Body of pancreas (tissue), 4 donors: ENCODE results near the gene VTN. TPM values are rescaled to one million over a fixed set of nuclear protein-coding genes. Genes with fewer than 3 reads are reported as not detected.
A peak's percentile ranks its signal among the peaks of the same experiment; 100 is the strongest.

Source experiments
- ATAC-seq: fragments of 150-250 bp; one replicate; pipeline ENCODE4 v1.9.1; 2016
- DNase-seq, 4 donors: peaks; one replicate each; pipeline ENCODE4 v3.0.0-alpha.2; 2019
- H3K27ac ChIP-seq, 4 donors: fragments of 200-600 bp; sonication (generic); 1 replicate in 3 of 4; 2 replicates in 1 of 4; pipeline versions ENCODE4 v1.5.1 to v1.6.1; 2016 to 2019; ENCODE audit warnings: mild to moderate bottlenecking in 1 of 4, mixed read lengths in 1 of 4, moderate library complexity in 1 of 4
- H3K27me3 ChIP-seq, 2 donors: fragments of 200-600 bp; sonication (generic); one replicate each; pipeline ENCODE4 v1.6.0; 2016; ENCODE audit warnings: mild to moderate bottlenecking in 1 of 2
- H3K36me3 ChIP-seq, 2 donors: fragments of 200-600 bp; sonication (generic); replicated peaks in 1 of 2; 2 replicates each; pipeline ENCODE4 v1.5.1; 2016; ENCODE audit warnings: low read depth in 2 of 2; ENCODE audit not compliant: insufficient read depth in 1 of 2
- H3K4me1 ChIP-seq: fragments of 200-600 bp; sonication (generic); one replicate; pipeline ENCODE4 v1.6.0; 2016
- H3K4me3 ChIP-seq, 2 donors: fragments of 200-600 bp; sonication (generic); 1 replicate in 1 of 2; 2 replicates in 1 of 2; pipeline ENCODE4 v1.5.1; 2016 to 2019
- H3K9me3 ChIP-seq, 3 donors: fragments of 200-600 bp; sonication (generic); 1 replicate in 2 of 3; 2 replicates in 1 of 3; pipeline ENCODE4 v1.5.1; 2016
- POLR2A ChIP-seq, 3 donors: fragments of 450-650 bp; IDR thresholded peaks; one replicate each; pipeline ENCODE4 v1.6.1; 2016; ENCODE audit warnings: antibody characterized with exemption in 3 of 3, mild to moderate bottlenecking in 2 of 3
- whole genome bisulfite sequencing, 2 donors: methylation state at CpG; one replicate each; pipeline ENCODE4 v1.1.5; 2017; 5-methylcytosine and 5-hydroxymethylcytosine counted together
- intact Hi-C: fragments of 100-400 bp; cut with DNase I; formaldehyde crosslinking; loops from one replicate; pipeline ENCODE4 v1.15.1; 2023
- total RNA-seq, 2 donors: library from RNA; depleted of rRNA; stranded (reverse); fragments of >200 nt; gene quantifications; one replicate each; pipeline ENCODE4 v1.1.0, GENCODE V29; 2016
- TF ChIP-seq, protein P1 (sequence below), 7 experiments: fragments of 450-650 bp in 4 of 7; fragments of 200-600 bp in 3 of 7; sonication (generic) in 3 of 7; IDR thresholded peaks; one replicate each; pipeline ENCODE4 v1.5.1; 2016 to 2019; ENCODE audit warnings: antibody characterized with exemption in 7 of 7

VTN gene
- total RNA-seq, 2 donors from 2014 or later, result 4.2 to 6.6 TPM

DNA sequence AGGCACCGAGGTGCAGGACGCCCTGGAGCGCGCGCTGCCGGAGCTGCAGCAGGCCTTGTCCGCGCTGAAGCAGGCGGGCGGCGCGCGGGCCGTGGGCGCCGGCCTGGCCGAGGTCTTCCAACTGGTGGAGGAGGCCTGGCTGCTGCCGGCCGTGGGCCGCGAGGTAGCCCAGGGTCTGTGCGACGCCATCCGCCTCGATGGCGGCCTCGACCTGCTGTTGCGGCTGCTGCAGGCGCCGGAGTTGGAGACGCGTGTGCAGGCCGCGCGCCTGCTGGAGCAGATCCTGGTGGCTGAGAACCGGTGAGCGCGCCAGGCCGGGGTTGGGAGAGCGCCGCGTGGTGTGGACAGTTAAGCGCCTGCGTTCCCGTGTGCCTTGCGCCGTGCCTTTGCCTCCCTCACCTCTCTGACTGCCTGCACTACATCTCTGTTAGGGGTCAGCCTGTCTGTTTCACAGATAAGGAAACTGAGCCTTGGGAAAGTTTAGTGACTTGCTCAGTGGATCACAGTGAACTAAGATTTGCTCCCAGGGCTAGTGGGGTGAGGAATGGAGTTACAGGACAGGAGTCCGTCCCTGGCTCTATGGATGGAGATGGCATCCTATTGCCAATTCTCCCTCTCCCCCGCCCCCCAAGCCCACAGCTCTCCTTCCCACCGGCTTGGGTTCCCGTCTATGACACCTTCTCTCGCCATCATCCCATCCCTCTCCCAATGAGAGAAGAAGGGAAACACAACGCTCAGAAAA is 2.3 kb upstream of the VTN start:
- peak; percentile 5 for ATAC-seq
- peak overlapping the region in 3 of 4 donors; percentile 9 to 82 (median 72) for H3K27ac ChIP-seq
- H3K36me3 ChIP-seq, result no peaks in the 10 kb centered on the region
- TF ChIP-seq, protein P1, sequence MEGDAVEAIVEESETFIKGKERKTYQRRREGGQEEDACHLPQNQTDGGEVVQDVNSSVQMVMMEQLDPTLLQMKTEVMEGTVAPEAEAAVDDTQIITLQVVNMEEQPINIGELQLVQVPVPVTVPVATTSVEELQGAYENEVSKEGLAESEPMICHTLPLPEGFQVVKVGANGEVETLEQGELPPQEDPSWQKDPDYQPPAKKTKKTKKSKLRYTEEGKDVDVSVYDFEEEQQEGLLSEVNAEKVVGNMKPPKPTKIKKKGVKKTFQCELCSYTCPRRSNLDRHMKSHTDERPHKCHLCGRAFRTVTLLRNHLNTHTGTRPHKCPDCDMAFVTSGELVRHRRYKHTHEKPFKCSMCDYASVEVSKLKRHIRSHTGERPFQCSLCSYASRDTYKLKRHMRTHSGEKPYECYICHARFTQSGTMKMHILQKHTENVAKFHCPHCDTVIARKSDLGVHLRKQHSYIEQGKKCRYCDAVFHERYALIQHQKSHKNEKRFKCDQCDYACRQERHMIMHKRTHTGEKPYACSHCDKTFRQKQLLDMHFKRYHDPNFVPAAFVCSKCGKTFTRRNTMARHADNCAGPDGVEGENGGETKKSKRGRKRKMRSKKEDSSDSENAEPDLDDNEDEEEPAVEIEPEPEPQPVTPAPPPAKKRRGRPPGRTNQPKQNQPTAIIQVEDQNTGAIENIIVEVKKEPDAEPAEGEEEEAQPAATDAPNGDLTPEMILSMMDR (IDR thresholded peaks at IDR 0.05), result no peak
- TF ChIP-seq POLR2A (IDR thresholded peaks at IDR 0.05), result no peak
- 26 to 59% methylated on average over 24 to 49 of the region's 53 CpGs for WGBS, 2 donors
- no peak overlapping the region for H3K4me3 ChIP-seq
- DNase-seq, result peak in 1 of 4 donors; percentile 29
- no peaks in the 10 kb centered on the region for H3K9me3 ChIP-seq
- intact Hi-C loops, result no loop called here
- no peaks in the 10 kb centered on the region for H3K27me3 ChIP-seq
- H3K4me1 ChIP-seq, result peaks cover 40% of the 10 kb centered on the region

DNA sequence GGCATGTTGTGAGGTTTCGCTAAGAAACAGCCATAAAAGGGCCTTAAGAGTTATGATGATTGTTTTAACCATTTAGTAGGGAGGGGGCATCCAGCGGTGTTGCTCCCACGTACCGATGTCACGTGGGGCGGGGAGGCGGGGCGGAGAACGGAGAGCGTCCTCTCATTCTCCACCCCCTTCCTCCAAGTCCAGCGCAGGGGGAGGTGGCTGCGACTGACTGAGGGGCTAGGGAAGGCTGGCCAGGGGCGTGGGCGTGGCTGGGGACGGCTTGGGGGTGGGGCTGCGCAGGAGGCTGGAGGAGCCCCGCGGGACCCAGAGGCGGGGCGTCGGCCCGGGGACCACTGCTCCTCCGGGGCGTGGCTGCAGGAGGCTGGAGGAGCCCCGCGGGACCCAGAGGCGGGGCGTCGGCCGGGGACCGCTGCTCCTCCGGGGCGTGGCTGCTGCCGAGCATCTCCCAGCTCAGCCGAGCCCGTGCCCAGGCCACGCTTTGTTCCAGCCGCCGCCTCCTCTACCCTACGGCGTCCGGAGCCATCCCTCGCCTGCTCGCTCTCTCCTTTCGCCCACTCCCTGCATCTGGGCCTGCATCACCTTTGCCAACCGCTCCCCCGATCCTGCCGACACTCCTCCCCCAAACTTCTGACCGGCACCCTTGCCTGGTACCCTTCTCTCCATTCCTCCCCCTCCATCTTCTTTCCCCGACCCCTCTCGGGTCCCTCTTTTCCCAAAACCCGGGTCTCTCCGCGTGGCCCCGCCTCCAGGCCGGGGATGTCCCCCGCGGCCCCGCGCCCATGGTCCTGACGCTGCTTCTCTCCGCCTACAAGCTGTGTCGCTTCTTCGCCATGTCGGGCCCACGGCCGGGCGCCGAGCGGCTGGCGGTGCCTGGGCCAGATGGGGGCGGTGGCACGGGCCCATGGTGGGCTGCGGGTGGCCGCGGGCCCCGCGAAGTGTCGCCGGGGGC is 1.4 kb upstream of the VTN start, which contains the start of gene SARM1:
TSS of gene SARM1 (plus strand) at position 450 of the 958 bp plus-strand sequence. CDS start at position 789, 339 bp downstream.
- intact Hi-C loops, result no loop called here

DNA sequence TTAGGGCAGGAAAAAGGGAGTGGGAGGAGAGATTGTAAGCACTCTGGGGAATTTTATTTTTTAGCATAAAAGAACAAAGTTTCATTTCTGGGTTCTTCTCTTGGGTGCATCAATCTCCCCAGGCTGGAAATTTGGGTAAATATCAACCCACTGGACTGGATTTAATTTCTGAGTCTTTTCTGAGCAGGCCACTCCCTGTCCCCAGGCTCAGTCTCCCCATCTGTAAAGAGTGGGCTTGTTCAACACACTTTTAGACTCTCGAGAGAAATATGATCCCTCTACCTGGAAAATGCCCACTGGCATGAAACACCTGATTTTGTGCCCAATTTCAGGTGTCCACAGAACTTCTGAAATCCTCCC is 617 bp upstream of the VTN start:
- Histone ChIP-seq H3K4me1 (peaks cover 40% of the 10 kb centered on the region), H3K36me3 (no peaks in the 10 kb centered on the region), H3K9me3 (no peaks in the 10 kb centered on the region), H3K27ac (peak overlapping the region; percentile 25 to 82 (median 60)), H3K27me3 (no peaks in the 10 kb centered on the region), H3K4me3 (no peak overlapping the region)
- peak; percentile 12 for ATAC-seq
- no peak for DNase-seq
- 14 to 32% methylated on average over 1 of the region's 1 CpG for WGBS, 2 donors
- TF ChIP-seq, protein P1 (IDR thresholded peaks at IDR 0.05), result no peak
- intact Hi-C loops, result no loop called here

More for the DNA sequence above, 1.4 kb upstream of the VTN start, which contains the start of gene SARM1:
- TF ChIP-seq POLR2A (IDR thresholded peaks at IDR 0.05), result peak in 2 of 3 donors; percentile 17 to 25
- TF ChIP-seq, protein P1 (IDR thresholded peaks at IDR 0.05), result no peak
- peak; percentile 63 to 72 (median 70) for DNase-seq
- Histone ChIP-seq H3K4me3 (peak within 1 kb of the TSS in 1 of 2 donors; percentile 21), H3K9me3 (no peaks in the 10 kb centered on the region), H3K4me1 (peaks cover 40% of the 10 kb centered on the region), H3K36me3 (no peaks in the 10 kb centered on the region), H3K27ac (peak within 1 kb of the TSS; percentile 25 to 82 (median 60)), H3K27me3 (no peaks in the 10 kb centered on the region)
- ATAC-seq, result peak; percentile 65
- 1% methylated on average over 45 to 78 of the region's 80 CpGs for WGBS, 2 donors

DNA sequence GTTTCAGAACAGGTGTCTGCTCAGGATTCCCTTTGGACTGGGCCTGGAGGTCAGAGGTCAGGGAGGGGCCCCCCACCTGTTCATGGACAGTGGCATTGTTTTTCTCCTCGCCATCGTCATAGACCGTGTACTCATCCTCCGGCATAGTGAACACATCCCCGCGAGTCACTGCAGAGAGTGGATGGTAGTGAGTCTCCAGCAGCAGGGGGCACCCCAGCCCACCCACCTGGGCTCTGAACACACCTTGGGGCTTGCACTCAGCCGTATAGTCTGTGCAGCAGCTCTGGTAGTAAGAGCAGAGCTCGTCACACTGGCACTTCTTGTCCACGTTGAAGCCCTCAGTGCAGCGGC is 448 bp downstream of the VTN start:
- 68 to 86% methylated on average over 7 to 10 of the region's 10 CpGs for WGBS, 2 donors
- H3K9me3 ChIP-seq, result no peaks in the 10 kb centered on the region
- peak overlapping the region in 3 of 4 donors; percentile 48 to 82 (median 72) for H3K27ac ChIP-seq
- intact Hi-C loops, result no loop called here
- H3K27me3 ChIP-seq, result no peaks in the 10 kb centered on the region
- H3K36me3 ChIP-seq, result no peaks in the 10 kb centered on the region
- ATAC-seq (no peak), DNase-seq (no peak)
- H3K4me3 ChIP-seq, result no peak overlapping the region
- TF ChIP-seq POLR2A (IDR thresholded peaks at IDR 0.05), result no peak
- TF ChIP-seq, protein P1 (IDR thresholded peaks at IDR 0.05), result no peak
- H3K4me1 ChIP-seq, result peaks cover 40% of the 10 kb centered on the region
